Measurements from ENCODE around the gene SSTR1.

The SSTR1 gene

DNA sequence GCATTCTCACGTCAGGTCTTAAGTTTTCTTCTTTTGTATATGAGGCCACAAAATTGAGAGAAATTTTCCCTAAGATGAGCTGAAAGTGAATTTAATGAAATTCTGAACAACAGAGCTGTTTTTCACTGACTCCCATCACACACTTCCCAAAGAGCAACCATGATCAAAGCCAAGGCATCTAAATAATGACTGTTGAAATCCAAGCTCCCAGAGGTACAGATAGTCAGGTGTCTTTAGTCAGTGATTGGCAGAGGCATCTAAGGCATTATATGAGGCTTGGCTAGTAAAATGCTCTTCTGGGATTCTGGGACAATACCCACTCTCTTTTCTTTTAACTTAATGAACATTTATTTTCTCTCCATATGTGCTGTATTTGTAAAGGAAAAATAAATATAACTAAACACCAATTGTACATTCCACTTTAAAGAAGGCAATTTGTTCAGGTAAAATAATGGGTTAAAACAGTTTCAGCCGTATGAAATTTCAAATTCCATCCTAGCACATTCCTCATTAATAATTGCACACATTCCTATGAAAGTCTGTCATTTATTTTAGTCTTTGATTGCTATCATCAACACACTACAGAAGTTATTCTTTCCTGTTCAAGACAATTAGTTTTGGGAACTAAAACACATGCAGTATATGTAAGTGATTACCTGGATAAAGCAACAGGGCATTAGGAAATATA lies 871 bp upstream of the SSTR1 start:
- in situ Hi-C loops (cut with MboI; ENCODE audit: low sequenced_read_pairs, unreplicated experiment), result no loop called here
- DNase-seq (ENCODE audit: low spot score), result no peak
- TF ChIP-seq, protein P1, sequence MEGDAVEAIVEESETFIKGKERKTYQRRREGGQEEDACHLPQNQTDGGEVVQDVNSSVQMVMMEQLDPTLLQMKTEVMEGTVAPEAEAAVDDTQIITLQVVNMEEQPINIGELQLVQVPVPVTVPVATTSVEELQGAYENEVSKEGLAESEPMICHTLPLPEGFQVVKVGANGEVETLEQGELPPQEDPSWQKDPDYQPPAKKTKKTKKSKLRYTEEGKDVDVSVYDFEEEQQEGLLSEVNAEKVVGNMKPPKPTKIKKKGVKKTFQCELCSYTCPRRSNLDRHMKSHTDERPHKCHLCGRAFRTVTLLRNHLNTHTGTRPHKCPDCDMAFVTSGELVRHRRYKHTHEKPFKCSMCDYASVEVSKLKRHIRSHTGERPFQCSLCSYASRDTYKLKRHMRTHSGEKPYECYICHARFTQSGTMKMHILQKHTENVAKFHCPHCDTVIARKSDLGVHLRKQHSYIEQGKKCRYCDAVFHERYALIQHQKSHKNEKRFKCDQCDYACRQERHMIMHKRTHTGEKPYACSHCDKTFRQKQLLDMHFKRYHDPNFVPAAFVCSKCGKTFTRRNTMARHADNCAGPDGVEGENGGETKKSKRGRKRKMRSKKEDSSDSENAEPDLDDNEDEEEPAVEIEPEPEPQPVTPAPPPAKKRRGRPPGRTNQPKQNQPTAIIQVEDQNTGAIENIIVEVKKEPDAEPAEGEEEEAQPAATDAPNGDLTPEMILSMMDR (IDR thresholded peaks at IDR 0.05; ENCODE audit: borderline replicate concordance, control extremely low read depth, extremely low read depth, insufficient read depth, missing control alignments), result no peak

DNA sequence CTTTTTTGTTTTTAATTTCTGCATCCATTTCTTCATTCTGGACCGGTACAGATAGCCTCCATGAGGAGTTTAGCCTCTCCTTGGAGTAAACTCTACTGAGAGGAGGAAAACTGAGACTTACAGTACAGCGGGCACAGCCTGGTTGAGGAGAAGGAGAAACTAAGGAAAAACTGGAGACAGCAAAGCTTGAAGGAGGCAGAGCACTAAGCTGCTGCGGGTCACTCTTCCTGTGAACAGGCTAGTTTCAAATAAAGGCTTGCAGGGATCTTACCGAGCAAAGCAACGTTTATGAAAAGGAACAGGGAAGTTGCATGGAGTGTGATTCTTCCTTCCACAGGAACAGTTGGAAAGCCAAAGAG lies 348 bp upstream of the SSTR1 start:
- TF ChIP-seq, protein P1 (IDR thresholded peaks at IDR 0.05; ENCODE audit: borderline replicate concordance, control extremely low read depth, extremely low read depth, insufficient read depth, missing control alignments), result no peak
- DNase-seq (ENCODE audit: low spot score), result no peak
- in situ Hi-C loops (cut with MboI; ENCODE audit: low sequenced_read_pairs, unreplicated experiment), result no loop called here

DNA sequence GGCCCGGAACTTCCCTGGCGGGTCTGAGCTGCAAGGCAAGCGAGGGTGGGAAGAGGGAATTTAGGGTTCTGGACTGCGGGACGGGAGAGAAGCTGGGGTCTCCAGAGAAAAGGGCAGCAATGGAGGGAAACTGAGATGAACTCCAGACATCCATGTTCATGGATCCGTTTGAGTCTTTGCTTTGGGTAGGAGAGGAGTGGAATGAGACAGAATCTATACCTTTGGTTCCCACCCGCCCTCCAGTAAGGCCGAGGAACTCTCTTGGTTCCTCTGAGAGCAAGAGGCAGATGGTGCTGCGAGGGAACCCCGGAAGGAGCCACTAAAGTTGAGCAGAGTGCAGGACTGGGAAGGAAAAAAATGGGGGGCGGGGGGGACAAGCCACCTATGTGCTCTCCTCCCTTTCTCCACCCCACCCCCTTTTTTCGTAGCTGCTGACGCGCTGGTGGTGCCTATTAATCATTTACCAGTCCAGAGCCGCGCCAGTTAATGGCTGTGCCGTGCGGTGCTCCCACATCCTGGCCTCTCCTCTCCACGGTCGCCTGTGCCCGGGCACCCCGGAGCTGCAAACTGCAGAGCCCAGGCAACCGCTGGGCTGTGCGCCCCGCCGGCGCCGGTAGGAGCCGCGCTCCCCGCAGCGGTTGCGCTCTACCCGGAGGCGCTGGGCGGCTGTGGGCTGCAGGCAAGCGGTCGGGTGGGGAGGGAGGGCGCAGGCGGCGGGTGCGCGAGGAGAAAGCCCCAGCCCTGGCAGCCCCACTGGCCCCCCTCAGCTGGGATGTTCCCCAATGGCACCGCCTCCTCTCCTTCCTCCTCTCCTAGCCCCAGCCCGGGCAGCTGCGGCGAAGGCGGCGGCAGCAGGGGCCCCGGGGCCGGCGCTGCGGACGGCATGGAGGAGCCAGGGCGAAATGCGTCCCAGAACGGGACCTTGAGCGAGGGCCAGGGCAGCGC lies 1.2 kb downstream of the SSTR1 start:
- peak; percentile 11 for DNase-seq (ENCODE audit: low spot score)
- in situ Hi-C loops (cut with MboI; ENCODE audit: low sequenced_read_pairs, unreplicated experiment), result no loop called here
- TF ChIP-seq, protein P1 (IDR thresholded peaks at IDR 0.05; ENCODE audit: borderline replicate concordance, control extremely low read depth, extremely low read depth, insufficient read depth, missing control alignments), result no peak

DNA sequence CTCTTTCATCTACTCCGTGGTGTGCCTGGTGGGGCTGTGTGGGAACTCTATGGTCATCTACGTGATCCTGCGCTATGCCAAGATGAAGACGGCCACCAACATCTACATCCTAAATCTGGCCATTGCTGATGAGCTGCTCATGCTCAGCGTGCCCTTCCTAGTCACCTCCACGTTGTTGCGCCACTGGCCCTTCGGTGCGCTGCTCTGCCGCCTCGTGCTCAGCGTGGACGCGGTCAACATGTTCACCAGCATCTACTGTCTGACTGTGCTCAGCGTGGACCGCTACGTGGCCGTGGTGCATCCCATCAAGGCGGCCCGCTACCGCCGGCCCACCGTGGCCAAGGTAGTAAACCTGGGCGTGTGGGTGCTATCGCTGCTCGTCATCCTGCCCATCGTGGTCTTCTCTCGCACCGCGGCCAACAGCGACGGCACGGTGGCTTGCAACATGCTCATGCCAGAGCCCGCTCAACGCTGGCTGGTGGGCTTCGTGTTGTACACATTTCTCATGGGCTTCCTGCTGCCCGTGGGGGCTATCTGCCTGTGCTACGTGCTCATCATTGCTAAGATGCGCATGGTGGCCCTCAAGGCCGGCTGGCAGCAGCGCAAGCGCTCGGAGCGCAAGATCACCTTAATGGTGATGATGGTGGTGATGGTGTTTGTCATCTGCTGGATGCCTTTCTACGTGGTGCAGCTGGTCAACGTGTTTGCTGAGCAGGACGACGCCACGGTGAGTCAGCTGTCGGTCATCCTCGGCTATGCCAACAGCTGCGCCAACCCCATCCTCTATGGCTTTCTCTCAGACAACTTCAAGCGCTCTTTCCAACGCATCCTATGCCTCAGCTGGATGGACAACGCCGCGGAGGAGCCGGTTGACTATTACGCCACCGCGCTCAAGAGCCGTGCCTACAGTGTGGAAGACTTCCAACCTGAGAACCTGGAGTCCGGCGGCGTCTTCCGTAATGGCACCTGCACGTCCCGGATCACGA lies 2.2 kb downstream of the SSTR1 start:
- TF ChIP-seq, protein P1 (IDR thresholded peaks at IDR 0.05; ENCODE audit: borderline replicate concordance, control extremely low read depth, extremely low read depth, insufficient read depth, missing control alignments), result no peak
- in situ Hi-C loops (cut with MboI; ENCODE audit: low sequenced_read_pairs, unreplicated experiment), result no loop called here
- peak; percentile 13 for DNase-seq (ENCODE audit: low spot score)

DNA sequence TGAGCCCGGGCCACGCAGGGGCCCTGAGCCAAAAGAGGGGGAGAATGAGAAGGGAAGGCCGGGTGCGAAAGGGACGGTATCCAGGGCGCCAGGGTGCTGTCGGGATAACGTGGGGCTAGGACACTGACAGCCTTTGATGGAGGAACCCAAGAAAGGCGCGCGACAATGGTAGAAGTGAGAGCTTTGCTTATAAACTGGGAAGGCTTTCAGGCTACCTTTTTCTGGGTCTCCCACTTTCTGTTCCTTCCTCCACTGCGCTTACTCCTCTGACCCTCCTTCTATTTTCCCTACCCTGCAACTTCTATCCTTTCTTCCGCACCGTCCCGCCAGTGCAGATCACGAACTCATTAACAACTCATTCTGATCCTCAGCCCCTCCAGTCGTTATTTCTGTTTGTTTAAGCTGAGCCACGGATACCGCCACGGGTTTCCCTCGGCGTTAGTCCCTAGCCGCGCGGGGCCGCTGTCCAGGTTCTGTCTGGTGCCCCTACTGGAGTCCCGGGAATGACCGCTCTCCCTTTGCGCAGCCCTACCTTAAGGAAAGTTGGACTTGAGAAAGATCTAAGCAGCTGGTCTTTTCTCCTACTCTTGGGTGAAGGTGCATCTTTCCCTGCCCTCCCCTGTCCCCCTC lies 3.0 kb downstream of the SSTR1 start:
- TF ChIP-seq, protein P1 (IDR thresholded peaks at IDR 0.05; ENCODE audit: borderline replicate concordance, control extremely low read depth, extremely low read depth, insufficient read depth, missing control alignments), result no peak
- in situ Hi-C loops (cut with MboI; ENCODE audit: low sequenced_read_pairs, unreplicated experiment), result no loop called here
- peak; percentile 18 for DNase-seq (ENCODE audit: low spot score)

Measured in GM13976 (cell line).